H1 (cell line): Measurements from ENCODE around the gene FBXL14. TPM values are rescaled to one million over a fixed set of nuclear protein-coding genes. Genes with fewer than 3 reads are reported as not detected.

Experiments used
- CBX8 ChIP-seq: fragments of 300-800, 300-1000 bp; sonication (generic); IDR thresholded peaks from 2 replicates; pipeline ENCODE4 v1.7.1; 2016; ENCODE audit warnings: low read depth, low read length, borderline replicate concordance
- KDM4A ChIP-seq: IDR thresholded peaks from one replicate; pipeline ENCODE4 v1.7.1; 2012; ENCODE audit warnings: low read depth, mild to moderate bottlenecking, moderate library complexity, low read length, inconsistent platforms; ENCODE audit not compliant: severe bottlenecking
- polyA plus RNA-seq, 7 experiments: library from polyadenylated mRNA; depleted of rRNA in 3 of 7; stranded (reverse) in 5 of 7; unstranded in 2 of 7; fragments of >200 nt in 5 of 7; fragments of 200-250 nt in 2 of 7; gene quantifications; 1 replicate in 5 of 7; 2 replicates in 1 of 7; 4 replicates in 1 of 7; pipeline versions ENCODE4 v1.2.1 to v1.2.3, GENCODE V29; 2011 to 2013; ENCODE audit warnings: missing spikeins in 2 of 7, mixed read lengths in 2 of 7
- total RNA-seq: library from RNA; stranded (reverse); fragmentation: NEBNext Ultra II Directional; extraction: Animal tissue kit (Norgen Biotek cat#: 25700); gene quantifications from 2 replicates; pipeline ENCODE4 v1.2.1, GENCODE V29; 2021

FBXL14 gene
- total and polyA plus RNA-seq, 2 of the 8 experiments (the other 6 are each of a cell fraction or from before 2014, with no cell fraction given) = 5.5 to 9.6 TPM

- TF ChIP-seq KDM4A (no peak), CBX8 (no peak)
Observed at GRCh38 chr12:1630133-1630826, 35.9 kb upstream of the FBXL14 start (continued).
